A549 (cell line): ENCODE data around the gene BRI3. TPM values are rescaled to one million over a fixed set of nuclear protein-coding genes. Genes with fewer than 3 reads are reported as not detected.

Source experiments
- ATAC-seq, 2 experiments: fragments of 200-7000 bp in 1 of 2; fragments of >200 bp in 1 of 2; cut with Nextera tagmentation in 1 of 2; cut with Tn5 transposase in 1 of 2; 3 replicates each; pipeline versions ENCODE4 v1.8.0 to v1.9.1; 2018 to 2020; ENCODE audit warnings: mild to moderate bottlenecking in 1 of 2, moderate library complexity in 1 of 2
- CTCF ChIA-PET: fragments of 300-600 bp; sonication (Branson Sonifier 250); formaldehyde crosslinking; extraction: SDS; loops from one replicate; lab custom pipeline; 2021; ENCODE audit warnings: antibody characterized with exemption, inconsistent platforms; lab: Yijun Ruan, JAX
- POLR2A ChIA-PET: fragments of 350-600 bp; formaldehyde crosslinking; extraction: SDS; loops from one replicate; lab custom pipeline; 2021; ENCODE audit warnings: antibody characterized with exemption, inconsistent platforms; lab: Yijun Ruan, JAX
- DNase-seq, 2 experiments: peaks; one replicate each; pipeline versions ENCODE4 v3.0.0 to v3.0.0-alpha.2; 2011 to 2016; ENCODE audit warnings: low read depth in 1 of 2, low spot score in 1 of 2
- FAIRE-seq: peaks from 2 replicates; lab custom pipeline; 2011; peaks lifted over from hg19 to GRCh38; lab: Jason Lieb, UNC
- H3K27ac ChIP-seq, 2 experiments: fragments of >200 bp; sonication (Bioruptor Twin); formaldehyde crosslinking; 3 replicates each; pipeline ENCODE4 v1.5.1; 2016 to 2017
- H3K4me1 ChIP-seq: fragments of >200 bp; sonication (Bioruptor Twin); formaldehyde crosslinking; 3 replicates; pipeline ENCODE4 v1.6.1; 2016
- H3K4me2 ChIP-seq: fragments of >200 bp; sonication (Bioruptor Twin); formaldehyde crosslinking; 3 replicates; pipeline ENCODE4 v1.6.1; 2016
- H3K4me3 ChIP-seq: fragments of >200 bp; sonication (Bioruptor Twin); formaldehyde crosslinking; 3 replicates; pipeline ENCODE4 v1.5.1; 2016
- H3K9me3 ChIP-seq: fragments of >200 bp; sonication (Bioruptor Twin); formaldehyde crosslinking; 3 replicates; pipeline ENCODE4 v1.6.1; 2016
- CBX2 ChIP-seq: fragments of 200-600 bp; sonication (generic); IDR thresholded peaks from 2 replicates; pipeline ENCODE4 v1.6.1; 2016; ENCODE audit warnings: low read depth, mild to moderate bottlenecking, borderline replicate concordance
- CEBPB ChIP-seq, 2 experiments: fragments of >200 bp in 1 of 2; sonication (Bioruptor Twin) in 1 of 2; formaldehyde crosslinking in 1 of 2; IDR thresholded peaks; 2 replicates each; pipeline ENCODE4 v1.6.1; 2012 to 2016
- CHD2 ChIP-seq: fragments of 150-350 bp; IDR thresholded peaks from 2 replicates; pipeline ENCODE4 v1.6.1; 2014; ENCODE audit warnings: low read length; ENCODE audit not compliant: partially characterized antibody
- EHF ChIP-seq: fragments of 250-450 bp; sonication (Bioruptor Pico); IDR thresholded peaks from 2 replicates; pipeline ENCODE4 v1.5.0; 2020; ENCODE audit warnings: mild to moderate bottlenecking
- ESRRA ChIP-seq: fragments of 150-350 bp; IDR thresholded peaks from 2 replicates; pipeline ENCODE4 v1.6.1; 2014; ENCODE audit warnings: mild to moderate bottlenecking, low read length, borderline replicate concordance
- FOSL2 ChIP-seq, 2 experiments: fragments of 450-650 bp in 1 of 2; fragments of >200 bp in 1 of 2; sonication (Bioruptor Twin) in 1 of 2; formaldehyde crosslinking; IDR thresholded peaks; 2 replicates each; pipeline versions ENCODE4 v1.5.0 to v1.6.1; 2016 to 2020; ENCODE audit warnings: mild to moderate bottlenecking in 1 of 2, moderate library complexity in 1 of 2
- HEYL ChIP-seq: fragments of 250-450 bp; sonication (Bioruptor Pico); IDR thresholded peaks from 2 replicates; pipeline ENCODE4 v1.8.0; 2021; ENCODE audit warnings: mild to moderate bottlenecking, moderate library complexity
- HOXB13 ChIP-seq: fragments of 250-450 bp; sonication (Bioruptor Pico); IDR thresholded peaks from 2 replicates; pipeline ENCODE4 v1.5.0; 2020; ENCODE audit warnings: low read depth, mild to moderate bottlenecking, moderate library complexity
- HOXB5 ChIP-seq: fragments of 250-450 bp; sonication (Bioruptor Pico); IDR thresholded peaks from 2 replicates; pipeline ENCODE4 v1.5.0; 2020; ENCODE audit warnings: mild to moderate bottlenecking, moderate library complexity
- JUN ChIP-seq, 2 experiments: fragments of >200 bp; sonication (Bioruptor Twin); formaldehyde crosslinking; IDR thresholded peaks; 2 replicates in 1 of 2; 3 replicates in 1 of 2; pipeline ENCODE4 v1.6.1; 2016 to 2017
- KDM5A ChIP-seq: fragments of 200-600 bp; sonication (generic); IDR thresholded peaks from 2 replicates; pipeline ENCODE4 v1.6.1; 2016; ENCODE audit warnings: antibody characterized with exemption, mild to moderate bottlenecking
- MAX ChIP-seq: IDR thresholded peaks from 2 replicates; pipeline ENCODE4 v1.6.1; 2012
- MYC ChIP-seq: IDR thresholded peaks from 2 replicates; pipeline ENCODE4 v1.6.1; 2012; ENCODE audit warnings: mild to moderate bottlenecking, inconsistent platforms, low read length, improper control_type of control experiment, borderline replicate concordance
- PBX3 ChIP-seq: IDR thresholded peaks from 2 replicates; pipeline ENCODE4 v1.6.1; 2012
- PHF8 ChIP-seq: fragments of 200-600 bp; sonication (generic); IDR thresholded peaks from 2 replicates; pipeline ENCODE4 v1.6.1; 2016; ENCODE audit warnings: low read depth, mild to moderate bottlenecking, antibody characterized with exemption, moderate library complexity, borderline replicate concordance
- RAD21 ChIP-seq, 2 experiments: fragments of >200 bp in 1 of 2; sonication (Bioruptor Twin) in 1 of 2; formaldehyde crosslinking in 1 of 2; IDR thresholded peaks in 1 of 2; conservative IDR thresholded peaks in 1 of 2; 2 replicates in 1 of 2; 3 replicates in 1 of 2; pipeline ENCODE4 v1.6.1; 2012 to 2018; ENCODE audit warnings: inconsistent platforms in 1 of 2
- RCOR1 ChIP-seq: fragments of 150-350 bp; IDR thresholded peaks from 2 replicates; pipeline ENCODE4 v1.6.1; 2014; ENCODE audit warnings: antibody characterized with exemption, low read length, low read depth
- RFX5 ChIP-seq: fragments of 450-650 bp; IDR thresholded peaks from 2 replicates; pipeline ENCODE4 v1.7.1; 2014; ENCODE audit warnings: antibody characterized with exemption, mild to moderate bottlenecking, moderate library complexity
- SMC3 ChIP-seq: fragments of >200 bp; sonication (Bioruptor Twin); formaldehyde crosslinking; IDR thresholded peaks from 3 replicates; pipeline ENCODE4 v1.6.1; 2018; ENCODE audit warnings: inconsistent platforms
- TFCP2L1 ChIP-seq: fragments of 250-450 bp; sonication (Bioruptor Pico); IDR thresholded peaks from 2 replicates; pipeline ENCODE4 v1.5.0; 2021; ENCODE audit warnings: mild to moderate bottlenecking
- USF2 ChIP-seq: fragments of 450-650 bp; IDR thresholded peaks from 2 replicates; pipeline ENCODE4 v1.6.1; 2014; ENCODE audit warnings: antibody characterized with exemption
- ZNF302 ChIP-seq: fragments of 250-450 bp; sonication (Bioruptor Pico); IDR thresholded peaks from 2 replicates; pipeline ENCODE4 v1.9.0; 2021; ENCODE audit warnings: inconsistent platforms, mild to moderate bottlenecking, moderate library complexity
- WGBS: methylation state at CpG from one replicate; pipeline ENCODE4 v1.1.6; 2017; ENCODE audit errors: missing lambda C conversion rate; 5-methylcytosine and 5-hydroxymethylcytosine counted together
- polyA plus RNA-seq, 4 experiments: library from polyadenylated mRNA; depleted of rRNA in 3 of 4; stranded (reverse); fragments of >200 nt; fragmentation: RNase III in 1 of 4; extraction: RNeasy Plus Mini Kit Qiagen cat#74134 plus additional on column Dnase treatment in 1 of 4; gene quantifications; 2 replicates in 3 of 4; 3 replicates in 1 of 4; pipeline ENCODE4 v1.2.3, GENCODE V29; 2011 to 2017
- TF ChIP-seq, protein P1 (sequence below): fragments of 250-450 bp; sonication (Bioruptor Pico); IDR thresholded peaks from 2 replicates; pipeline ENCODE4 v1.5.0; 2020; ENCODE audit warnings: low read depth, mild to moderate bottlenecking, moderate library complexity
- TF ChIP-seq, protein P2 (sequence below): fragments of >200 bp; sonication (Bioruptor Twin); formaldehyde crosslinking; IDR thresholded peaks from 3 replicates; pipeline ENCODE4 v1.5.1; 2016

BRI3 gene
- polyA plus RNA-seq, 2 of the 4 experiments (the other 2 are of a cell fraction): 61.0 to 73.0 TPM

DNA sequence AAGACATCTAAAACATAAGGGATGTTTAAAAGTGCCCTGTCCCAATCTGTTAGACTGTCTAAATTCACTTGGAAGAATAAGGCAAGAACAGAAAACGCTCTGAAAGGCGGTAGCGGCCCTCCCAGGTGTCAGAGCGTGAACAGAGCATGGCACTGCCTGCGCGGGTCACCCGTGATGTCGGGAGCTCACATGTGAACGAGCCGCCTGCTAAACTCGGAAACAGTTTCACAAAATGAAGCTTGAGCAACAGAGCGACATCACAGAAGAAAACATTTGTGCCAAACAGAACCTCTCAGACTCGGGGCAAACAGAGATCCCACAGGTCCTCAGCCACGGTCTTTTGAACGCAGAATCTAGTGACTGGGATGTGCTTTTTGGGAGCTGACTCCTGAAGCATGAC lies 12.8 kb downstream of the BRI3 start:
- Histone ChIP-seq H3K4me1 (peaks cover 13% of the 10 kb centered on the region), H3K9me3 (no peaks in the 10 kb centered on the region), H3K4me3 (no peak overlapping the region), H3K27ac (peak overlapping the region in 1 of 2 experiments; percentile 81; a peak in 2 of 6 replicates), H3K4me2 (no peak overlapping the region)
- DNase-seq: no peak
- no peak for FAIRE-seq
- no peak for ATAC-seq
- TF ChIP-seq CBX2: no peak
- TF ChIP-seq EHF (CRISPR knock-in tag): no peak
- TF ChIP-seq FOSL2 (IDR thresholded peaks at IDR 0.05): no peak
- no peak for TF ChIP-seq FOSL2 (CRISPR knock-in tag; IDR thresholded peaks at IDR 0.05)
- no peak for TF ChIP-seq ESRRA
- TF ChIP-seq CEBPB (IDR thresholded peaks at IDR 0.05): no peak
- no peak for TF ChIP-seq RFX5
- TF ChIP-seq, protein P1, sequence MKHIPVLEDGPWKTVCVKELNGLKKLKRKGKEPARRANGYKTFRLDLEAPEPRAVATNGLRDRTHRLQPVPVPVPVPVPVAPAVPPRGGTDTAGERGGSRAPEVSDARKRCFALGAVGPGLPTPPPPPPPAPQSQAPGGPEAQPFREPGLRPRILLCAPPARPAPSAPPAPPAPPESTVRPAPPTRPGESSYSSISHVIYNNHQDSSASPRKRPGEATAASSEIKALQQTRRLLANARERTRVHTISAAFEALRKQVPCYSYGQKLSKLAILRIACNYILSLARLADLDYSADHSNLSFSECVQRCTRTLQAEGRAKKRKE (CRISPR knock-in tag): no peak
- TF ChIP-seq HOXB5 (CRISPR knock-in tag): no peak
- TF ChIP-seq SMC3: no peak
- no peak for TF ChIP-seq HEYL (CRISPR knock-in tag)
- no peak for TF ChIP-seq PHF8
- TF ChIP-seq, protein P2, sequence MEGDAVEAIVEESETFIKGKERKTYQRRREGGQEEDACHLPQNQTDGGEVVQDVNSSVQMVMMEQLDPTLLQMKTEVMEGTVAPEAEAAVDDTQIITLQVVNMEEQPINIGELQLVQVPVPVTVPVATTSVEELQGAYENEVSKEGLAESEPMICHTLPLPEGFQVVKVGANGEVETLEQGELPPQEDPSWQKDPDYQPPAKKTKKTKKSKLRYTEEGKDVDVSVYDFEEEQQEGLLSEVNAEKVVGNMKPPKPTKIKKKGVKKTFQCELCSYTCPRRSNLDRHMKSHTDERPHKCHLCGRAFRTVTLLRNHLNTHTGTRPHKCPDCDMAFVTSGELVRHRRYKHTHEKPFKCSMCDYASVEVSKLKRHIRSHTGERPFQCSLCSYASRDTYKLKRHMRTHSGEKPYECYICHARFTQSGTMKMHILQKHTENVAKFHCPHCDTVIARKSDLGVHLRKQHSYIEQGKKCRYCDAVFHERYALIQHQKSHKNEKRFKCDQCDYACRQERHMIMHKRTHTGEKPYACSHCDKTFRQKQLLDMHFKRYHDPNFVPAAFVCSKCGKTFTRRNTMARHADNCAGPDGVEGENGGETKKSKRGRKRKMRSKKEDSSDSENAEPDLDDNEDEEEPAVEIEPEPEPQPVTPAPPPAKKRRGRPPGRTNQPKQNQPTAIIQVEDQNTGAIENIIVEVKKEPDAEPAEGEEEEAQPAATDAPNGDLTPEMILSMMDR: no peak
- no peak for TF ChIP-seq RCOR1
- no peak for TF ChIP-seq PBX3
- TF ChIP-seq CHD2: no peak
- no peak for TF ChIP-seq KDM5A
- no peak for TF ChIP-seq HOXB13
- ChIA-PET CTCF (interaction anchor here (0.6 to 4.1 kb wide), 45 partner anchors 8 to 582 kb away, joined by 3 to 49 read pairs (median 4); partner anchors contain the start of gene BAIAP2L1), POLR2A (interaction anchor here (2.7 kb wide), 1 partner anchor 107 kb away, joined by 7 read pairs; the partner anchor contains the start of gene BAIAP2L1)
- 81% methylated on average over 15 of the region's 15 CpGs for WGBS

GRCh38 chr7:98294798-98295382 lies 13.4 kb downstream of the BRI3 start:
- POLR2A ChIA-PET: interaction anchor here (2.7 kb wide), 1 partner anchor 106 kb away, joined by 7 read pairs; the partner anchor contains the start of gene BAIAP2L1
- Histone ChIP-seq H3K27ac (peak overlapping the region; percentile 40 to 81), H3K9me3 (no peaks in the 10 kb centered on the region), H3K4me2 (no peak overlapping the region), H3K4me3 (no peak overlapping the region), H3K4me1 (peaks cover 13% of the 10 kb centered on the region)
- ATAC-seq (peak; percentile 82 to 90), FAIRE-seq (no peak), DNase-seq (peak; percentile 75 to 85)
- TF ChIP-seq RFX5 (no peak), USF2 (no peak), MYC (no peak), JUN (IDR thresholded peaks at IDR 0.05) (peak in 1 of 2 experiments; percentile 37; a peak in 1 of 5 replicates), TFCP2L1 (CRISPR knock-in tag) (no peak), MAX (0 out of 2 replicates have a peak, but pooled peaks have one; percentile 10), ZNF302 (CRISPR knock-in tag) (no peak), SMC3 (peak; percentile 90), RAD21 (conservative IDR thresholded peaks at IDR 0.05 in 1 of 2, IDR thresholded peaks at IDR 0.05 in 1 of 2) (peak; percentile 93 to 96), ESRRA (no peak)
- TF ChIP-seq, protein P2: peak; percentile 90
- CTCF ChIA-PET: interaction anchor here (0.6 to 4.7 kb wide), 44 partner anchors 8 to 582 kb away, joined by 3 to 49 read pairs (median 4); partner anchors contain the start of gene BAIAP2L1
- WGBS: 21% methylated on average over 14 of the region's 14 CpGs
